ENCODE data around the gene HGF.
A peak's percentile ranks its signal among the peaks of the same experiment; 100 is the strongest.

Gene HGF

GRCh38 chr7:81774551-81774950 is 4.7 kb upstream of the HGF start:
- Histone ChIP-seq H3K9me3 (no peaks in the 10 kb centered on the region), H3K27ac (peak overlapping the region; percentile 26), H3K27me3 (no peaks in the 10 kb centered on the region), H3K4me1 (ENCODE audit: control insufficient read depth in 1 of 2, insufficient read depth in 1 of 2, low read depth in 1 of 2, low read length in 1 of 2) (peaks cover 70 to 71% of the 10 kb centered on the region in 2 experiments), H3K36me3 (no peaks in the 10 kb centered on the region), H3K4me3 (ENCODE audit: low read depth in 1 of 2, low read length in 1 of 2) (no peak overlapping the region)
- TF ChIP-seq, protein P1, sequence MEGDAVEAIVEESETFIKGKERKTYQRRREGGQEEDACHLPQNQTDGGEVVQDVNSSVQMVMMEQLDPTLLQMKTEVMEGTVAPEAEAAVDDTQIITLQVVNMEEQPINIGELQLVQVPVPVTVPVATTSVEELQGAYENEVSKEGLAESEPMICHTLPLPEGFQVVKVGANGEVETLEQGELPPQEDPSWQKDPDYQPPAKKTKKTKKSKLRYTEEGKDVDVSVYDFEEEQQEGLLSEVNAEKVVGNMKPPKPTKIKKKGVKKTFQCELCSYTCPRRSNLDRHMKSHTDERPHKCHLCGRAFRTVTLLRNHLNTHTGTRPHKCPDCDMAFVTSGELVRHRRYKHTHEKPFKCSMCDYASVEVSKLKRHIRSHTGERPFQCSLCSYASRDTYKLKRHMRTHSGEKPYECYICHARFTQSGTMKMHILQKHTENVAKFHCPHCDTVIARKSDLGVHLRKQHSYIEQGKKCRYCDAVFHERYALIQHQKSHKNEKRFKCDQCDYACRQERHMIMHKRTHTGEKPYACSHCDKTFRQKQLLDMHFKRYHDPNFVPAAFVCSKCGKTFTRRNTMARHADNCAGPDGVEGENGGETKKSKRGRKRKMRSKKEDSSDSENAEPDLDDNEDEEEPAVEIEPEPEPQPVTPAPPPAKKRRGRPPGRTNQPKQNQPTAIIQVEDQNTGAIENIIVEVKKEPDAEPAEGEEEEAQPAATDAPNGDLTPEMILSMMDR (IDR thresholded peaks at IDR 0.05): no peak

DNA sequence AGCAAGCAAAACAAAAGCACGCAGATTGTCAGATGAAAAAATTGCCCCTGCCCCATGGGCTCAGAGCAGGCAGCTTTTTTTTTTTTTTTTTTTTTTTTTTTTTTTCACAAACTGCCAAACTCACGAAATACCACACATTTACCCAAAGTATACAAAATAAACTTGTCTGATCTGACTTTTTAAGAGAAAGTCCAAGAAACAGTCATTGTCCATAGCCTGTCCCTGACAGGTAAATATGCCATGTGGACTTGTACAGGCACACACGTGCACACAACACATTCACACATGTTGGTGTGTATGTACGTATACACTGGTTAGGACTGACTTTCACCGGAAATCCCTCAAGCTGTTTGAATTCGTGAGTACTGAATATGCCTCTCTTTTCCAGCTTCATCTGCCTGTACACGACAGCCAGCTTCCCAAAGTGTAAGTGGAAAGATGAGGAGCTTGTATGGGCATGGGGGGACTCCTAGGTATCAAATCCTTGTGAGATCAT is 929 bp upstream of the HGF start:
- peaks cover 73 to 75% of the 10 kb centered on the region in 2 experiments for H3K4me1 ChIP-seq (ENCODE audit: control insufficient read depth in 1 of 2, insufficient read depth in 1 of 2, low read depth in 1 of 2, low read length in 1 of 2)
- H3K27me3 ChIP-seq: no peaks in the 10 kb centered on the region
- TF ChIP-seq, protein P1 (IDR thresholded peaks at IDR 0.05): no peak
- H3K9me3 ChIP-seq: no peaks in the 10 kb centered on the region
- H3K27ac ChIP-seq: peak overlapping the region; percentile 86
- no peaks in the 10 kb centered on the region for H3K36me3 ChIP-seq
- peak overlapping the region; percentile 60 to 63 for H3K4me3 ChIP-seq (ENCODE audit: low read depth in 1 of 2, low read length in 1 of 2)

- Histone ChIP-seq H3K27ac (peak overlapping the region; percentile 86), H3K27me3 (no peaks in the 10 kb centered on the region), H3K4me1 (ENCODE audit: control insufficient read depth in 1 of 2, insufficient read depth in 1 of 2, low read depth in 1 of 2, low read length in 1 of 2) (peaks cover 58 to 60% of the 10 kb centered on the region in 2 experiments), H3K36me3 (no peaks in the 10 kb centered on the region), H3K4me3 (ENCODE audit: low read depth in 1 of 2, low read length in 1 of 2) (peak overlapping the region; percentile 60 to 63), H3K9me3 (no peaks in the 10 kb centered on the region)
- TF ChIP-seq, protein P1 (IDR thresholded peaks at IDR 0.05): no peak
Measured at GRCh38 chr7:81768951-81769778, 682 bp downstream of the HGF start.

DNA sequence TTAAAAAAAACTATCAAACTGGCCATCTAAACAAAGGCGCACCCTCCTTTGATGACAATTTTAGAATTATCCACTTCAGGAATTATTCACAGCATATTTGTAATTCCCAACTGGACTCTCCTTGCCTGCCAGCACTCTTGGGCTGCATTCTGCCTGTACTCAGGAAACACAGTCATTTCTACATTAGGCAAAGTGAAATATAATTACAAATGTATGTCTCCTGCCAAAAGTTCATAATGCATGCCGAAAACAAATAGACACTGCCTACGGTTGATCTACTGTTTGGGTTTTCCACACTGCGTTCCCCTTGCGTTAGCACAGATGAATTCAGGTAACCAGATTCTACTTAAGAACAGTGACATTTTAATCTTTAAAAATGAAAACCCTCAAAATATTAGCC is 1.9 kb downstream of the HGF start:
- no peaks in the 10 kb centered on the region for H3K27me3 ChIP-seq
- TF ChIP-seq, protein P1 (IDR thresholded peaks at IDR 0.05): no peak
- no peaks in the 10 kb centered on the region for H3K9me3 ChIP-seq
- no peak overlapping the region for H3K4me3 ChIP-seq (ENCODE audit: low read depth in 1 of 2, low read length in 1 of 2)
- H3K27ac ChIP-seq: no peak overlapping the region
- H3K4me1 ChIP-seq (ENCODE audit: control insufficient read depth in 1 of 2, insufficient read depth in 1 of 2, low read depth in 1 of 2, low read length in 1 of 2): peaks cover 46 to 48% of the 10 kb centered on the region in 2 experiments
- no peaks in the 10 kb centered on the region for H3K36me3 ChIP-seq

DNA sequence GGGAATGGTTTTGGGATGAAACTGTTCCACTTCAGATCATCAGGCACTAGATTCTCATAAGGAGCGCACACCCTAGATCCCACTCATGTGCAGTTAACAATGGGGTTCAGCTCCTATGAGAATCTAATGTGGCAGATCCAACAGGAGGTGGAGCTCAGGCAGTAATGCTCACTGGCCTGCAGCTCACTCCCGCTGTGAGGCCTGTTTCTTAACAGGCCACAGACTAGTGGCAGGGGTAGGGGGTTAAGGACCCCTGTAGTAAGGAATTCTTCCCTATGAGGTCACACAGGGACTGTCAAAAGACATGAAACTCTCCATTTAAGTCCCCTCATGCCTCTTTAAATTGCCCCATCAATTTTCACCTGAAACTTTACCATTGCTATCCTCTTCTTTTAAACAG is 8.0 kb downstream of the HGF start:
- TF ChIP-seq, protein P1 (IDR thresholded peaks at IDR 0.05): no peak
- H3K4me1 ChIP-seq (ENCODE audit: control insufficient read depth in 1 of 2, insufficient read depth in 1 of 2, low read depth in 1 of 2, low read length in 1 of 2): peaks cover 6 to 11% of the 10 kb centered on the region in 2 experiments
- H3K36me3 ChIP-seq: peaks cover 11% of the 10 kb centered on the region
- H3K9me3 ChIP-seq: no peaks in the 10 kb centered on the region
- H3K4me3 ChIP-seq (ENCODE audit: low read depth in 1 of 2, low read length in 1 of 2): no peak overlapping the region
- H3K27me3 ChIP-seq: no peaks in the 10 kb centered on the region
- H3K27ac ChIP-seq: no peak overlapping the region
